Activated CD8-positive, alpha-beta memory T cell treated with anti-CD3 and anti-CD28 coated beads, Interleukin-2, amount 50 U/mL, for 24 hours (primary cell): ENCODE data around the gene XKR7.
"Not testable (repeated sequence)": the region's sequence is repeated elsewhere in the genome, so short reads cannot be mapped to it uniquely, and the experiment has no call there.

Experiments used
- DNase-seq: peaks from one replicate; pipeline ENCODE4 v3.0.0-alpha.2; 2020; ENCODE audit errors: extremely low read depth

Gene XKR7

GRCh38 chr20:32013326-32013725, 45.4 kb downstream of the XKR7 start:
- DNase-seq: no peak

GRCh38 chr20:32017711-32018251, 49.8 kb downstream of the XKR7 start:
- DNase-seq: no peak

- peak; percentile 6 for DNase-seq
Measured at GRCh38 chr20:32018269-32019155, 50.6 kb downstream of the XKR7 start.

- no peak for DNase-seq
Measured at GRCh38 chr20:32019156-32019510, 51.2 kb downstream of the XKR7 start.

GRCh38 chr20:32019563-32020463, 51.9 kb downstream of the XKR7 start:
- no peak for DNase-seq

GRCh38 chr20:32021091-32021490, 53.1 kb downstream of the XKR7 start:
- no peak for DNase-seq

- no peak for DNase-seq
Measured at GRCh38 chr20:32024683-32025295, 56.8 kb downstream of the XKR7 start.

- DNase-seq: no peak
Measured at GRCh38 chr20:32027643-32028042, 59.7 kb downstream of the XKR7 start.

GRCh38 chr20:32028647-32029372, 60.9 kb downstream of the XKR7 start:
- DNase-seq: no peak

GRCh38 chr20:32029561-32029960, 61.6 kb downstream of the XKR7 start:
- DNase-seq: no peak

- DNase-seq: peak; percentile 12
Measured at GRCh38 chr20:32031007-32031958, 63.3 kb downstream of the XKR7 start.

- DNase-seq: no peak
Measured at GRCh38 chr20:32033316-32033715, 65.4 kb downstream of the XKR7 start.

GRCh38 chr20:32033721-32034120, 65.8 kb downstream of the XKR7 start:
- DNase-seq: not testable (repeated sequence)

GRCh38 chr20:32034581-32035425, 66.9 kb downstream of the XKR7 start:
- no peak for DNase-seq

- DNase-seq: no peak
Measured at GRCh38 chr20:32035426-32035779, 67.5 kb downstream of the XKR7 start.

- no peak for DNase-seq
Measured at GRCh38 chr20:32036252-32036651, 68.3 kb downstream of the XKR7 start.

- no peak for DNase-seq
Measured at GRCh38 chr20:32036716-32037485, 69.0 kb downstream of the XKR7 start.

- no peak for DNase-seq
Measured at GRCh38 chr20:32037929-32038328, 70.0 kb downstream of the XKR7 start.
